Prostate gland (tissue), 2 donors: Measurements from ENCODE around the gene DDX49. TPM values are rescaled to one million over a fixed set of nuclear protein-coding genes. Genes with fewer than 3 reads are reported as not detected.
"Not testable (repeated sequence)": the region's sequence is repeated elsewhere in the genome, so short reads cannot be mapped to it uniquely, and the experiment has no call there.

Experiments
- DNase-seq: peaks from one replicate; pipeline ENCODE4 v3.0.0-alpha.2; 2019; ENCODE audit warnings: low spot score
- H3K27ac ChIP-seq, 2 donors: fragments of 200-600 bp; sonication (generic); 2 replicates each; pipeline ENCODE4 v1.5.1; 2017 to 2019
- H3K27me3 ChIP-seq: fragments of 200-600 bp; sonication (generic); replicated peaks from 2 replicates; pipeline ENCODE4 v1.5.1; 2019; ENCODE audit not compliant: insufficient read depth
- H3K36me3 ChIP-seq, 2 donors: fragments of 200-600 bp; sonication (generic); 1 replicate in 1 of 2; 2 replicates in 1 of 2; pipeline versions ENCODE4 v1.5.1 to v1.8.1; 2017 to 2019
- H3K4me1 ChIP-seq: fragments of 200-600 bp; sonication (generic); replicated peaks from 2 replicates; pipeline ENCODE4 v1.5.1; 2019
- H3K4me3 ChIP-seq, 2 donors: fragments of 200-600 bp; sonication (generic); 2 replicates each; pipeline ENCODE4 v1.5.1; 2017 to 2019
- H3K9me3 ChIP-seq: fragments of 200-600 bp; sonication (generic); 2 replicates; pipeline ENCODE4 v1.5.1; 2017
- POLR2A ChIP-seq: fragments of 450-650 bp; IDR thresholded peaks from one replicate; pipeline ENCODE4 v1.6.1; 2016; ENCODE audit warnings: antibody characterized with exemption, mild to moderate bottlenecking
- POLR2AphosphoS5 ChIP-seq: sonication (generic); formaldehyde crosslinking; IDR thresholded peaks from one replicate; pipeline ENCODE4 v1.6.1; 2017; ENCODE audit warnings: antibody characterized with exemption
- WGBS: methylation state at CpG from one replicate; pipeline ENCODE4 v1.1.5; 2018; 5-methylcytosine and 5-hydroxymethylcytosine counted together
- intact Hi-C: fragments of 100-400 bp; cut with DNase I; formaldehyde crosslinking; loops from one replicate; pipeline ENCODE4 v1.14.2; 2022
- total RNA-seq, 2 donors: library from RNA; depleted of rRNA; stranded (reverse); fragments of >200 nt; gene quantifications; one replicate each; pipeline ENCODE4 v1.1.0, GENCODE V29; 2016
- TF ChIP-seq, protein P1 (sequence below), 4 experiments: fragments of 200-600 bp in 2 of 4; fragments of 450-650 bp in 2 of 4; sonication (generic) in 2 of 4; IDR thresholded peaks; 1 replicate in 3 of 4; 2 replicates in 1 of 4; pipeline ENCODE4 v1.5.1; 2016 to 2019; ENCODE audit warnings: antibody characterized with exemption in 4 of 4, mild to moderate bottlenecking in 2 of 4, moderate library complexity in 2 of 4

DDX49 gene
- total RNA-seq, 2 donors from 2014 or later, result 72.0 to 91.2 TPM

DNA sequence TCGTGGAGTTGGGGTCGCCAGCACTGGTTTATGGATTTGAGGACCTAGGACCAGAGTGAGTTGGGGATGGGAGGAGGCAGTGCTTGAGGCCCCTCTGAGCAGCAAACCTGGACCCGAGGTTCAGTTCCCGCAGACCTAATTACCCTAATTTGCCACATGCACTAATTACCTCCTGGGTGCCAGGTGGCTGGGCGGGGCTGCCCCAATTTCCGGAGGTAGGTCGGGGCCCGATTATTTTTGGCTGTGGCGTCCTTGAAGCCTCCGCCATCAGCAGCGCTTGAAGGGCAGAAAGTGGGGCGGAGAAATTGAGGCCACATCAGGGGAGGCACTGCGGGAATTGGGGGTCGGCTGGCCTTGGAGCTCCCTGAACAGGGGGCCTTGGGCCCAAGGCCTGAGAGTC lies 27.4 kb downstream of the DDX49 start:
- TF ChIP-seq, protein P1, sequence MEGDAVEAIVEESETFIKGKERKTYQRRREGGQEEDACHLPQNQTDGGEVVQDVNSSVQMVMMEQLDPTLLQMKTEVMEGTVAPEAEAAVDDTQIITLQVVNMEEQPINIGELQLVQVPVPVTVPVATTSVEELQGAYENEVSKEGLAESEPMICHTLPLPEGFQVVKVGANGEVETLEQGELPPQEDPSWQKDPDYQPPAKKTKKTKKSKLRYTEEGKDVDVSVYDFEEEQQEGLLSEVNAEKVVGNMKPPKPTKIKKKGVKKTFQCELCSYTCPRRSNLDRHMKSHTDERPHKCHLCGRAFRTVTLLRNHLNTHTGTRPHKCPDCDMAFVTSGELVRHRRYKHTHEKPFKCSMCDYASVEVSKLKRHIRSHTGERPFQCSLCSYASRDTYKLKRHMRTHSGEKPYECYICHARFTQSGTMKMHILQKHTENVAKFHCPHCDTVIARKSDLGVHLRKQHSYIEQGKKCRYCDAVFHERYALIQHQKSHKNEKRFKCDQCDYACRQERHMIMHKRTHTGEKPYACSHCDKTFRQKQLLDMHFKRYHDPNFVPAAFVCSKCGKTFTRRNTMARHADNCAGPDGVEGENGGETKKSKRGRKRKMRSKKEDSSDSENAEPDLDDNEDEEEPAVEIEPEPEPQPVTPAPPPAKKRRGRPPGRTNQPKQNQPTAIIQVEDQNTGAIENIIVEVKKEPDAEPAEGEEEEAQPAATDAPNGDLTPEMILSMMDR (IDR thresholded peaks at IDR 0.05), result no peak
- TF ChIP-seq POLR2A (no peak), POLR2AphosphoS5 (no peak)
- Histone ChIP-seq H3K27me3 (no peaks in the 10 kb centered on the region), H3K36me3 (no peaks in the 10 kb centered on the region), H3K27ac (no peak overlapping the region), H3K4me1 (no peaks in the 10 kb centered on the region), H3K9me3 (no peaks in the 10 kb centered on the region), H3K4me3 (no peak overlapping the region)
- WGBS, result 78% methylated on average over 14 of the region's 14 CpGs
- no peak for DNase-seq
- intact Hi-C loops, result no loop called here

DNA sequence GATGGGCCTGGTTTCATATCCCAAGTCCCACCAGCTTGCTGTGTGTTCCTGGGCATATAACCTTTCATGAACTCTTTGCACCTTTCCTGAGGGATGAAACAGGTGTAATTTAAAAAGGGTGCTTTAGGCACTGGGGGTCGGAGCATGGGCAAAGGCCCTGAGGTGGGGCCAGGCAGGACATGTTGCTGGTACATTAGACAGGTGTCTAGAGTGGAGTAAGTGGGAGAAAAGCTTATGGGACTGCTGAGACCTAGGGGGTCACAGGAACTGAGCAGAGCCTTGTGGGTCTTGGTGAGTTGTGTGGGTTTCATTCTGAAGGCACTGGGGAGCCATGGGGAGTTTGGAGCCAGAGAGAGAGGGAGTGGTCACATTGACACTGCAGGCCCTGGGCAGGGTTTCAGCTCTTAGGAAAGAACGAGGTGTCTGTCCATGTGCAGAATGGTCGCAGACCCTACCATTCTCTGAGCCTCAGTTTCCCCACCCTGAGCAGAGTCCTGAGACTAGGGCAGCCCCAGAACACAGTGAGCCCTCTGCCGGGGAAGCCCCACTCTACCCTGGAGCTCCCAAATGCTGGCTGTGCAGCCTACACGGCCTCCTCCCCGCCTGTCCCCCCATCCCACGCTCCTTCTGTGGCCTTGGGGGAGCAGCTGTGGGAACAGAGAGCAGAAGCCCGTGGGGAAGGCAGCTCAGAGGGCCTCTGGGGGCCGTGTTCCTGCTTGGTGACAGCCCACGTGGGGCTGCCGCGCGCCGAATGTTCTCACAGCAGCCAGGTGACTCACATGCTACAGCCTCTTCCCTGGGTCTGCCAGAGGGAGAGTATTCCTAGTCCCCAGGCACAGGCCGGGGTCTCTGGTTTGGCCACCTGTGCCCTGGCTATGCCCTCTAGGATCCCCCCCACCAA lies 28.8 kb downstream of the DDX49 start:
- Histone ChIP-seq H3K36me3 (no peaks in the 10 kb centered on the region), H3K27ac (no peak overlapping the region), H3K4me3 (no peak overlapping the region), H3K4me1 (no peaks in the 10 kb centered on the region), H3K27me3 (no peaks in the 10 kb centered on the region), H3K9me3 (no peaks in the 10 kb centered on the region)
- 77% methylated on average over 15 of the region's 15 CpGs for WGBS
- intact Hi-C loops, result no loop called here
- DNase-seq, result no peak
- no peak for TF ChIP-seq POLR2A
- TF ChIP-seq, protein P1 (IDR thresholded peaks at IDR 0.05), result no peak
- TF ChIP-seq POLR2AphosphoS5, result no peak

DNA sequence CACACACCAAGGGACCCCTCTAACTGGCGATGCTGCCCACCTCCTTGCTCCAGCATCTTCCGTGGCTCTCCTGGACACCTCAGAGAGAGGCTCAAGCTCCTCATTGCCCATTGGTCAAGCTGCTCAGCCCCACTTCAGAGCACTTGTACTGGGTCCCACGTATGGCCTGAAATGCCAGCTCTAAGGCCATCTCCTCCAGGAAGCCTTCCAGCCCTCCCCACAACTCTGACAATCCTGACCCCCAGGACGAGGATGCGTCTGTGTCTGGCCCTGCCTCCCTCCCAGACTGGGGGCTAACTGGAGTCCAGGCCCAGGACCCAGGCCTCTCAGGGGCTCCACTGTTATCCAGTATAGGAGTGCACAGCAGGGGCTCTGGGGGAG lies 29.5 kb downstream of the DDX49 start:
- no peak overlapping the region for H3K4me3 ChIP-seq
- no peaks in the 10 kb centered on the region for H3K36me3 ChIP-seq
- H3K9me3 ChIP-seq, result no peaks in the 10 kb centered on the region
- no peak for DNase-seq
- 87% methylated on average over 5 of the region's 5 CpGs for WGBS
- no peak overlapping the region for H3K27ac ChIP-seq
- TF ChIP-seq POLR2AphosphoS5, result no peak
- no peak for TF ChIP-seq POLR2A
- TF ChIP-seq, protein P1 (IDR thresholded peaks at IDR 0.05), result no peak
- H3K27me3 ChIP-seq, result no peaks in the 10 kb centered on the region
- intact Hi-C loops, result no loop called here
- H3K4me1 ChIP-seq, result no peaks in the 10 kb centered on the region

DNA sequence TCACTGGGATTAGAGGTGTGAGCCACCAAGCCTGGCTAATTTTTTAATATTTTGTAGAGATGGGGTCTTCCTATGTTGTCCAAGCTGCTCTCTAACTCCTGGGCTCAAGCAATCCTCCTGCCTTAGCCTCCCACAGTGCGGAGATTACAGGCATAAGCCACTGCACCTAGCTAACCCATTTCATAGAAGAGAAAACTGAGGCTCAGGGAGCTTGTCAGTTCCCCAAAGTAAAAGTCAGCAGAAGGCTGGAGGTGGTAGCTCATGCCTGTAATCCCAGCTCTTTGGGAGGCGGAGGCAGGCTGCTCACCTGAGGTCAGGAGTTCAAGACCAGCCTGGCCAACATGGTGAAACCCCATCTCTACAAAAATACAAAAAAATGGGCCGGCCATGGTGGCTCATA lies 30.3 kb downstream of the DDX49 start:
- Histone ChIP-seq H3K36me3 (no peaks in the 10 kb centered on the region), H3K27ac (no peak overlapping the region), H3K4me1 (no peaks in the 10 kb centered on the region), H3K9me3 (no peaks in the 10 kb centered on the region), H3K4me3 (no peak overlapping the region), H3K27me3 (no peaks in the 10 kb centered on the region)
- DNase-seq, result no peak
- intact Hi-C loops, result no loop called here
- 94% methylated on average over 3 of the region's 3 CpGs for WGBS
- TF ChIP-seq POLR2A (no peak), POLR2AphosphoS5 (no peak)
- TF ChIP-seq, protein P1 (IDR thresholded peaks at IDR 0.05), result no peak

DNA sequence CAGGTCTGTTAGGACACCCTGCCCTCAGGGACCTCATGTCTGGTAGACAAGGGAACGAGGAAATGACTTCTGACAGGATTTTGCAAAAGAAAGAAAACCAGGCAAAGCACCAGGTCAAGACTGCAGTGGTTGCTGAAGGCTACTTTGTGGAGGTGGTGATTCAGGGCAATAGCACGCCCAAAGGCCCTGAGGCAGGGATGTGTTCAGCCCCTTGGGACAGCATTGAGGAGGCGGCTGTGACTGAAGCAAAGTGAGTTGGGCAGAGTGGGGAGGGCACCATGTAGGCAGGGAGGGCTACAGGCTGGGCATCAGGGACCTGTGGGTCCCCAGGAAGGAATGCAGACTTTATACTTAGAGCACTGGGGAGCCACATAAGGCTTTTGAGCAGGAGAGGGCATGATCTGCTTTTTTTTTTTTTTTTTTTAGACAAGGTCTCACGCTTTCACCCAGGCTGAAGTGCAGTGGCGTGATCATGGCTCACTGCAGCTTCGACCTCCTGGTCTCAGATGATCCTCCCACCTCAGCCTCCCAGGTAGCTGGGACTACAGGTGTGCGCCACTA lies 32.3 kb downstream of the DDX49 start:
- intact Hi-C loops, result no loop called here
- Histone ChIP-seq H3K36me3 (no peaks in the 10 kb centered on the region), H3K4me1 (no peaks in the 10 kb centered on the region), H3K4me3 (no peak overlapping the region), H3K27ac (no peak overlapping the region), H3K9me3 (no peaks in the 10 kb centered on the region), H3K27me3 (no peaks in the 10 kb centered on the region)
- no peak for DNase-seq
- WGBS, result 91% methylated on average over 7 of the region's 7 CpGs
- TF ChIP-seq POLR2A (no peak), POLR2AphosphoS5 (no peak)
- TF ChIP-seq, protein P1 (IDR thresholded peaks at IDR 0.05), result no peak

GRCh38 chr19:18952364-18953003 lies 33.0 kb downstream of the DDX49 start:
- H3K36me3 ChIP-seq, H3K4me1 ChIP-seq, H3K9me3 ChIP-seq, DNase-seq, H3K27me3 ChIP-seq, H3K4me3 ChIP-seq, intact Hi-C loops, H3K27ac ChIP-seq: not testable (repeated sequence)
- 48% methylated on average over 17 of the region's 17 CpGs for WGBS
